ENCODE results near the gene AQP12B.
"Not testable (repeated sequence)": the region's sequence is repeated elsewhere in the genome, so short reads cannot be mapped to it uniquely, and the experiment has no call there.

AQP12B gene

DNA sequence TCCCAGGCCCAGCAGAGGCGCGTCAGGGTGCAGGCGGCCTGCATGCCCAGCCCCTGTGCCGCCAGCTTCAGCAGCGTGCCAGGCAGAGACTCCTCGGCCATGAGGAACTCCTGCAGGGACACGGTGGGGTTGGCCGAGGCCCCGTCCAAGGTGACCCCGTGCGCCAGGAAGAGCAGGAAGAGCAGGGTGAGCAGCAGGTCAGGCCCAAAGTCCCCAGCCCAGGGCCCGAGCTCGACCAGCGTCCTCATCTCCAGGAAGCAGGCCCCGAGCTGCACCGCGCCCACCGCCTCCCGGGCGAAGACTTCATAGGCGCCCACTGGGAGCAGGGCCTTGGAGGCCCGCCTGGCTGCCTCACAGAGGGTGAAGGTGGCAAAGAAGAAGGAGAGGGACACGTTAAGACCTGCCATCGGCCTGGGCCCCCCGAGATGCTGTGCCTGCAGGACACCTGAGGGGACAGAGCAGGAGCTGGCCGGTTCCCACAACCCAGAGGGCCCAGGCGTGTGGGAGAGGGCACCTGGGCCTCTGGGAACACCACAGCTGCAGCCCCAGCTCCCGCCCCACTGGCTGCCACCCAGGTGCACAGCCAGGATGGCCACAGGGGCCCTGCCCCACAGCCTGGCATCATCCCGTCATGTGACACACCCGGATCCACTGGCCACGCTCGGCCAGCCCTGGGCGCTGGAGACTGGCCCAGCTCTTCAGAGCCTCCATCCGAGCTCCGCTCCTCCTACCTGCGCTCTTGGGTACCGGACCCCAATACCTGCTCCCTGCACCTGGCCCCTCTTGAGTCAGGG, at the start of gene AQP12B:
TSS of gene AQP12B (minus strand) at position 455 of the 794 bp plus-strand sequence. CDS start at position 407, 48 bp downstream.
- not testable (repeated sequence) for DNase-seq

GRCh38 chr2:240732184-240732583, 49.5 kb upstream of the AQP12B start:
- no peak for DNase-seq

- no peak for DNase-seq
These were observed 48.5 kb upstream of the AQP12B start for GRCh38 chr2:240731178-240731545.

- DNase-seq = no peak
These were observed 48.0 kb upstream of the AQP12B start for GRCh38 chr2:240730501-240731177.

GRCh38 chr2:240728827-240729226, 46.1 kb upstream of the AQP12B start:
- no peak for DNase-seq

DNA sequence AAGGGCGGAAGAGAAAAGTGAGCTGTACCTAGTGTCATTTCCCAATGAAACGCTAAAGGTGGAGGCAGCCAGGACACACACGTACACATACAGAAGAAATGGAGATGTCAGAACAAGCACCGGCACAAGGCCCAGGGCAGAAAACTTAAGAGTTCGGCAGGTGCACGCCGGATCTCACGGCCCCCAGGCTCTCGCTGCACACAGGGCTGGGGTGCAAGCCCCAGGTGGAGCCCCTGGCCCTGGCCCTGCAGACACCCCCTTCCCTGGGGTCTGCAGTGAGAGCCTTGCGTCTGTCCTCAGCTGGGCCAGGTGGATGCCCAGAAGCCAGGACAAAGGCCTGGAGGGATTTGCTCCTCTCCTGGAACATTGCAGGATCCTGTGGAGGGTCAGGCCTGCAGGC, 45.7 kb upstream of the AQP12B start:
- no peak for DNase-seq

- DNase-seq = no peak
These were observed 45.2 kb upstream of the AQP12B start for GRCh38 chr2:240727913-240728312.

DNA sequence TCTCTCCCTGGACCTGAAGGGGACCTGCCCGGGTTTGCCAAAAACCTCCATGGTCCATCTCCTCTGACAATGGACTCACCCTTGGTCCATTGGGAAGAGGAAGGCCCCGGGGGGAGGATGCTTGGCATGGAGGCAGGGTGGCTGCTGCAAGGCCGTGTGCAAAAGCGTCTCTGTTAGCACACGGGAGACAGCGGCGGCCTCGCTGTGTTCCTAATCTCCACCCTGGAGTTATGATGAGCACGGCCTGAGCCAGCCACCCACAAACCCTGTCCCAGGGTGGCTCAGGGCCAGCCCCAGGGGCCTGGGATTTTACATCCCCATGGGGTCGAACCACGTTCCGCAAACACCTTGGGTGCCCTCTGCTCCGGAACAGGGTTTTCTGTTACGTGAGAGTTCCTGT, 44.8 kb upstream of the AQP12B start:
- no peak for DNase-seq

DNA sequence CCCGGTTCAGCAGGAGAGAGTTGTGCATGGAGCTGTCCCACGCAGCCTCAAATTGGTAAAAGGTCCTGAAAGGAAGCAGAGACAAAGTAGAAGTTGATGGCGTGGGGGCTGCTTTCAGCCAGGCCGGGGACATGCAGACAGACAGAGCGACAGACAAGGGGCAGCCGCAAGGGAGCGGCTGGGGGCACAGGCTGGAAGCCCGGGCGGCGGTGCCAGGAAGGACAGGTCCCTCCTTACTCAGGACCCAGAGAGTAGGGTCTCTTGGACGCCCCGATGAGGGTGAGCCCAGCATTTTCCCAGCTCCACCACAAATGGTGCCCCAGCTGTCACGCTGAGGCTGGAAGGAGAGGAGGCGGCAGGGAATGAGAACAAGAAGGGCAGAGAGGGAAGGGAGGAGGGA, 44.2 kb upstream of the AQP12B start:
- DNase-seq = no peak

DNA sequence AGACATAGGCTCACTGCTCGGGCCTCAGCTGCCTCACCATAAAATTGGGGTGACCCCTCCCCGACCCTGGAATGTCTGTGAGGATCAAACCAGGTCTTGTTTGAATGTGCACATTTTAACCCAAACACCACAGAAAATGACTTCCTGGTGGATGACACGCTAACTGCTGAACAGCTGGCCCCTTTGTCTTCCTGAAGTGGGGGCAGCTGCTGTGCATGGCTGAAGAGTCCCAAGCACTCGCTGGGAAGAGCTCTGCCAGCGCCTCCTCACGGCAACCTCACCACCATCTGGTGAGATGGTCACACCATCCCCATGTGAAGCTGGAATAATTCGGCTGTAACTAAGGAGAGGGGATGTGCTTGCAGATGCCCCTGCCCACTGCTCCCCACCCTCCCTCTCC, 43.0 kb upstream of the AQP12B start:
- no peak for DNase-seq

GRCh38 chr2:240725266-240725665, 42.6 kb upstream of the AQP12B start:
- DNase-seq = no peak

GRCh38 chr2:240724431-240724830, 41.7 kb upstream of the AQP12B start:
- no peak for DNase-seq

GRCh38 chr2:240723851-240724250, 41.2 kb upstream of the AQP12B start:
- DNase-seq = no peak

DNA sequence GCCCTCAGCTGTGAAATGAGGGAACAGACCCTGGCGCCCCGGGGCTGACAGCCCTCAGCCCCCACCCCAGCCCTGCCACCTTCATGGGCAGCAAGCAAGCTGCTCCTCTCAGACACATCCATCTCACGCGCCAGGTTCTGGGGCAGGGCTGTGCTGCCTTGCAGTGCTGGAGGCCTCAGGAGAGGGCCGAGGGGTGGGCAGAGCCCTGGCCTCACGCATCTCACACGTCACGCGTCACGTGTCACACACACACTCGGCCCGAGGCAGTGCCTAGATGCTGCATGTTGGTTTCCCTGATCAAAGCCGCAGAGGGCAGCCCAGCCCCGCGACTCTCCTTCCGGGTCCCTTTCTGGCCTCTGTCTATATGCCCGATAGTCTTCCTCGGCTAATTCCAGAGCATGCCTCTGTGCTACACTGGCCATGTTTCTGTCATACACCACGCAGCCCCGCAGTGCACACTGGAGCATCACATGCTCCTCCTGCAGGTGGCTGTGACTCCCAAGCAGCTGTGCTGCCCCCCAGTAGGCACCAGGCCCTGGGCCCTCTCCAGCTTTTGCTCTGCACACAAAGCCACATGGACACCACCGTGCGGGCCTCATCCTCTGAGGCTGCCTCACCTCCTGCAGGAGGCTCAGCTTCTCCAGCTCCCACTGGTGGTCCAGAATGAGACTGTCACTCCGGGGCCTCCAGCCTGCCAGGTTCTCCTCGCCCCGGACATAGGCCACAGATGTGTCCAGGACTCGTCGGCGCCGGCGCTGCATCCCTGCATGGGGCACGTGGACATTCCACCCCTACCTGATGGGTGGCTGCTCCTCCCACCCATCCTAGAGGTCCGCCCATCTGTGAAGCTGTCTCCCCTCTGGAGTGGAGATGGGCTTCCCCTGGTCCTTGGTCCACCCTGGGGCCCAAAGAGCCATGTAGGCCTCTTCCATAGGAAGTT, 40.4 kb upstream of the AQP12B start:
- no peak for DNase-seq

DNA sequence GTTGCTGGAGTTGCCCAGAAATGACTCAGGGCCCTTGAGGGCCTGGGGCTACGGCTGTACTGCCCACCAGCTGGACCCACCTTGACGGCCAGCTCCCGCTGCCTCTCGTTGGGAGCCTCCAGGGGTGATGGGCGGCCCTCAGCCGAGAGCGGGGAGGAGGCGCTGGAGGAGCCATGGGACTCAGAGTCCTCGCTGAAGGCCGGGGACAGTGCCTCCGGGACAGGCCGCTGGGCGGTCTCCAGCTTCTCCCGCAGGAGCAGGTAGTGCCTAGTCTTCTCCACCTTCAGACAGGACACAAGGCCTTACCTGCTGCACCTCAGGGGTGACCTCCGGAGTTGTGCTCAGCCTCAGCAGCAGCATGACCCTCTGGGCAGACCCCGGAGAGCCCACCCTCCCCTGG, 39.7 kb upstream of the AQP12B start:
- DNase-seq = no peak

DNA sequence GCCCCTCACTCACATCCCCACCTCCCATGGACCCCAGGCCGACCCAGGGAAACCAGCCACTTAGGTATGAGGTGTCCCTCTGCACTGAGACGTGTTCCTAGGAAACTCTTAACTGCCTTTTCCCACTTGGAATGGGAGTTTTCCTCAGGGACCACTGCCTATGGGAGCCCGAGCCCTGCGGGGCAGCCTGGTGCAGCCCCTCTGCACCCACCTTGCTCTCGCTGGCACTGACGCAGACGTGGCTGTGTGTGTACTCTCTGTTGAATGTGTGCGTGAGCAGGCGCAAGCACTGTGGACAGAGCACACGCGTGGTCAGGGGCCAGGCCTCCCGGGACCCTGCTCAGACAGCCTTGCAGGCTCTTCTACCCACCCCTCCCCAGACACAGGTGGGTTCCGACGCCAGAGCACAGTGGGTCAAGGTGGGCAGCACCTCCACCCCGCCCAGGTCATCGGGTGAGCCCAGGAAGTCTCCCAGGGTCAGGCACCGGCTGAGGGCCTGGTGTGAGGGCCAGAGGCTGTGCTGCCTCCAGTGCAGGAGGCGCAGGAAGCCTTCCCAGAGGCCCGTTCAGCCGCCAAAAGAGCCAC, 39.0 kb upstream of the AQP12B start:
- no peak for DNase-seq

GRCh38 chr2:240720686-240721595, 38.3 kb upstream of the AQP12B start:
- DNase-seq = no peak

GRCh38 chr2:240719676-240720545, 37.2 kb upstream of the AQP12B start:
- DNase-seq = no peak

GRCh38 chr2:240718896-240719490, 36.3 kb upstream of the AQP12B start:
- DNase-seq = no peak

Measured in stimulated activated CD4-positive, alpha-beta T cell treated with anti-CD3 and anti-CD28 coated beads, Interleukin-12 subunit alpha, Interleukin-12 subunit beta, amount 100 ng/mL, for 4 hours (primary cell).